OCI-LY7 (cell line): Measurements from ENCODE around the gene LPAR2. TPM values are rescaled to one million over a fixed set of nuclear protein-coding genes. Genes with fewer than 3 reads are reported as not detected.
"Not testable (repeated sequence)": the region's sequence is repeated elsewhere in the genome, so short reads cannot be mapped to it uniquely, and the experiment has no call there.

Source experiments
- BruUV-seq: library from RNA; stranded (reverse); fragments of 400-500 nt; replicated peaks from 2 replicates; lab custom pipeline; 2021; lab: Mats Ljungman, UMichigan
- CTCF ChIA-PET: fragments of 300-600 bp; sonication (Branson Sonifier 250); formaldehyde crosslinking; loops from one replicate; lab custom pipeline; 2022; ENCODE audit warnings: antibody characterized with exemption; ENCODE audit not compliant: unreplicated experiment; lab: Charles Lee
- POLR2A ChIA-PET: fragments of 300-600 bp; sonication (Branson Sonifier 250); formaldehyde crosslinking; loops from one replicate; lab custom pipeline; 2022; ENCODE audit warnings: antibody characterized with exemption; lab: Charles Lee
- DNase-seq: peaks from one replicate; pipeline ENCODE4 v3.0.0-alpha.2; 2015; ENCODE audit warnings: low spot score
- H2AFZ ChIP-seq: fragments of 200-600 bp; sonication (generic), shearing (Covaris generic); 2 replicates; pipeline ENCODE4 v1.6.1; 2014; ENCODE audit warnings: mild to moderate bottlenecking, antibody characterized with exemption, low read length, moderate library complexity
- H3K27ac ChIP-seq: fragments of 200-600 bp; sonication (generic); 2 replicates; pipeline ENCODE4 v1.5.1; 2014; ENCODE audit warnings: mixed run types, low read depth, mild to moderate bottlenecking, moderate library complexity, low read length, inconsistent platforms; ENCODE audit not compliant: poor library complexity, severe bottlenecking
- H3K36me3 ChIP-seq: fragments of 200-600 bp; sonication (generic); 2 replicates; pipeline ENCODE4 v1.6.1; 2014; ENCODE audit warnings: mild to moderate bottlenecking, antibody characterized with exemption, low read length, moderate library complexity, mixed read lengths; ENCODE audit not compliant: insufficient read depth
- H3K4me1 ChIP-seq: fragments of 200-600 bp; sonication (generic); 2 replicates; pipeline ENCODE4 v1.5.1; 2014; ENCODE audit warnings: mild to moderate bottlenecking, low read length; ENCODE audit not compliant: insufficient read depth, poor library complexity, severe bottlenecking
- H3K4me2 ChIP-seq: fragments of 200-600 bp; sonication (generic); 2 replicates; pipeline ENCODE4 v1.6.1; 2014; ENCODE audit warnings: mild to moderate bottlenecking, low read length
- H3K4me3 ChIP-seq: fragments of 200-600 bp; sonication (generic); 2 replicates; pipeline ENCODE4 v1.5.1; 2014; ENCODE audit warnings: mild to moderate bottlenecking, low read depth, low read length; ENCODE audit not compliant: poor library complexity, severe bottlenecking
- H3K79me2 ChIP-seq: fragments of 200-600 bp; sonication (generic); 2 replicates; pipeline ENCODE4 v1.6.1; 2016; ENCODE audit warnings: low read depth, mild to moderate bottlenecking, low read length, moderate library complexity, mixed read lengths; ENCODE audit not compliant: insufficient read depth
- H3K9me2 ChIP-seq: fragments of 200-600 bp; sonication (generic); 2 replicates; pipeline ENCODE4 v1.6.1; 2016; ENCODE audit warnings: mild to moderate bottlenecking, low read length, mixed read lengths; ENCODE audit not compliant: insufficient read depth
- H3K9me3 ChIP-seq: fragments of 200-600 bp; sonication (generic); 2 replicates; pipeline ENCODE4 v1.6.1; 2014; ENCODE audit warnings: mild to moderate bottlenecking, mixed run types, low read length, mixed read lengths
- H4K20me1 ChIP-seq: fragments of 200-600 bp; sonication (generic); 2 replicates; pipeline ENCODE4 v1.6.1; 2014; ENCODE audit warnings: mild to moderate bottlenecking, antibody characterized with exemption, low read length, moderate library complexity, mixed read lengths; ENCODE audit not compliant: insufficient read depth
- CTCF ChIP-seq: fragments of 200-600 bp; sonication (generic); conservative IDR thresholded peaks from 2 replicates; pipeline ENCODE4 v1.5.1; 2014; ENCODE audit warnings: mild to moderate bottlenecking, antibody characterized with exemption, low read length, moderate library complexity, mixed read lengths
- EZH2phosphoT487 ChIP-seq: fragments of 200-600 bp; sonication (generic); IDR thresholded peaks from 2 replicates; pipeline ENCODE4 v1.6.1; 2018; ENCODE audit warnings: low read depth, borderline replicate concordance, mild to moderate bottlenecking, mixed run types, antibody characterized with exemption, low read length, moderate library complexity, mixed read lengths
- intact Hi-C: fragments of 100-400 bp; cut with micrococcal nuclease; formaldehyde crosslinking; loops from one replicate; pipeline ENCODE4 v1.10.0; 2022; ENCODE audit not compliant: unreplicated experiment
- total RNA-seq, 2 experiments: library from RNA; depleted of rRNA in 1 of 2; stranded (reverse); fragments of >200 nt in 1 of 2; shearing (Covaris generic) in 1 of 2; gene quantifications; 2 replicates each; pipeline ENCODE4 v1.2.3, GENCODE V29; 2014 to 2022

Gene LPAR2
- total RNA-seq, 2 experiments from 2014 or later, result 12.4 to 18.4 TPM

- DNase-seq, result peak; percentile 99
- H2AFZ ChIP-seq, result no peak within 1 kb of the TSS; the same call in 1 of the 2 replicates
- TF ChIP-seq EZH2phosphoT487 (no peak), CTCF (no peak)
- peaks cover 39% of the 10 kb centered on the region for H3K36me3 ChIP-seq
- H4K20me1 ChIP-seq, result peaks cover 7% of the 10 kb centered on the region; the same call in 1 of the 2 replicates
- H3K4me3 ChIP-seq, result peak within 1 kb of the TSS; percentile 99
- H3K79me2 ChIP-seq, result peaks cover 55% of the 10 kb centered on the region
- intact Hi-C loops, result loop anchor here (2.0 to 10.0 kb wide), 6 partner anchors 64 to 504 kb away; partner anchors contain the start of genes GATAD2A, ZNF14, ZNF506 and ZNF682
- H3K9me2 ChIP-seq, result no peaks in the 10 kb centered on the region
- peak within 1 kb of the TSS; percentile 96 for H3K4me2 ChIP-seq
- no peaks in the 10 kb centered on the region; the same call in 1 of the 2 replicates for H3K9me3 ChIP-seq
- no TSS peak for BruUV-seq
- CTCF ChIA-PET, result interaction anchor here (0.5 to 1.2 kb wide), 2 partner anchors 15 to 108 kb away, joined by 3 read pairs; no protein-coding TSS in a partner anchor
- H3K4me1 ChIP-seq, result peaks cover 44% of the 10 kb centered on the region
- H3K27ac ChIP-seq, result peak within 1 kb of the TSS; percentile 97
- POLR2A ChIA-PET, result interaction anchor here (0.6 to 1.2 kb wide), 8 partner anchors 30 to 1472 kb away, joined by 3 to 5 read pairs (median 3); partner anchors contain the start of genes ZNF506 and ZNF93
Measured at GRCh38 chr19:19668230-19669012, 40.4 kb upstream of the LPAR2 start, which contains the start of gene ZNF101. TSS of gene ZNF101 (plus strand) at chr19:19668839. CDS start at chr19:19668964, 125 bp downstream.

GRCh38 chr19:19665420-19665948, 37.5 kb upstream of the LPAR2 start:
- H3K9me2 ChIP-seq, H3K4me3 ChIP-seq, DNase-seq, BruUV-seq, H2AFZ ChIP-seq, H3K9me3 ChIP-seq, CTCF ChIA-PET: not testable (repeated sequence)
- Histone ChIP-seq H3K79me2 (peaks cover 49% of the 10 kb centered on the region), H3K4me1 (peaks cover 55% of the 10 kb centered on the region), H3K4me2 (peak overlapping the region; percentile 36; the same call in 1 of the 2 replicates), H3K27ac (peak overlapping the region; percentile 97), H3K36me3 (peaks cover 19% of the 10 kb centered on the region), H4K20me1 (peaks cover 22% of the 10 kb centered on the region; the same call in 1 of the 2 replicates)
- POLR2A ChIA-PET, result interaction anchor here (1.3 kb wide), 1 partner anchor 110 kb away, joined by 3 read pairs; no protein-coding TSS in a partner anchor
- intact Hi-C loops, result loop anchor here (5.0 to 10.0 kb wide), 4 partner anchors 67 to 501 kb away; partner anchors contain the start of genes GATAD2A, ZNF14 and ZNF93
